ENCODE measurements around the gene TIMP3.
A peak's percentile ranks its signal among the peaks of the same experiment; 100 is the strongest.

Gene TIMP3

DNA sequence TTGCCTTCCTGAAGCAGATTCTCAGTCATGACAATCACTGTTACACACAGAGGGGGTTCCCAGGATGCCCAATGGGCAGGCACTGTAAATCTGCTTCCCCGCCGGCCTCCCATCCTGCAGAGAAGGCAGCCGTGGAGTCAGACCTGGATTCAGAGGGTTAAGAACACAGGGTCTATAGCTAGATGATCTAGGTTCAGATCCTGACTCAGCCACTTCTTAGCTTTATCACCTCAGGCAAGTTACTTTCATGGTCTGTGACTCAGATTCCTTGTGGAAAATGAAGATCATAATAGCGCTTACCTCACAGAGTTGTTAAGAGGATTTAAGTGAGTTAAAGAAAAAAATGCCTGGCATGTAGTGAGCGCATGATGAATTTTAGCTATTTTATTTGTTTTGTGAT, 95.9 kb downstream of the TIMP3 start:
- TF ChIP-seq, protein P1, sequence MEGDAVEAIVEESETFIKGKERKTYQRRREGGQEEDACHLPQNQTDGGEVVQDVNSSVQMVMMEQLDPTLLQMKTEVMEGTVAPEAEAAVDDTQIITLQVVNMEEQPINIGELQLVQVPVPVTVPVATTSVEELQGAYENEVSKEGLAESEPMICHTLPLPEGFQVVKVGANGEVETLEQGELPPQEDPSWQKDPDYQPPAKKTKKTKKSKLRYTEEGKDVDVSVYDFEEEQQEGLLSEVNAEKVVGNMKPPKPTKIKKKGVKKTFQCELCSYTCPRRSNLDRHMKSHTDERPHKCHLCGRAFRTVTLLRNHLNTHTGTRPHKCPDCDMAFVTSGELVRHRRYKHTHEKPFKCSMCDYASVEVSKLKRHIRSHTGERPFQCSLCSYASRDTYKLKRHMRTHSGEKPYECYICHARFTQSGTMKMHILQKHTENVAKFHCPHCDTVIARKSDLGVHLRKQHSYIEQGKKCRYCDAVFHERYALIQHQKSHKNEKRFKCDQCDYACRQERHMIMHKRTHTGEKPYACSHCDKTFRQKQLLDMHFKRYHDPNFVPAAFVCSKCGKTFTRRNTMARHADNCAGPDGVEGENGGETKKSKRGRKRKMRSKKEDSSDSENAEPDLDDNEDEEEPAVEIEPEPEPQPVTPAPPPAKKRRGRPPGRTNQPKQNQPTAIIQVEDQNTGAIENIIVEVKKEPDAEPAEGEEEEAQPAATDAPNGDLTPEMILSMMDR (conservative IDR thresholded peaks at IDR 0.05; ENCODE audit: low read depth, low read length): no peak
- DNase-seq (ENCODE audit: low read depth): peak; percentile 94
- no peak overlapping the region for H3K4me3 ChIP-seq (ENCODE audit: low read length)

DNA sequence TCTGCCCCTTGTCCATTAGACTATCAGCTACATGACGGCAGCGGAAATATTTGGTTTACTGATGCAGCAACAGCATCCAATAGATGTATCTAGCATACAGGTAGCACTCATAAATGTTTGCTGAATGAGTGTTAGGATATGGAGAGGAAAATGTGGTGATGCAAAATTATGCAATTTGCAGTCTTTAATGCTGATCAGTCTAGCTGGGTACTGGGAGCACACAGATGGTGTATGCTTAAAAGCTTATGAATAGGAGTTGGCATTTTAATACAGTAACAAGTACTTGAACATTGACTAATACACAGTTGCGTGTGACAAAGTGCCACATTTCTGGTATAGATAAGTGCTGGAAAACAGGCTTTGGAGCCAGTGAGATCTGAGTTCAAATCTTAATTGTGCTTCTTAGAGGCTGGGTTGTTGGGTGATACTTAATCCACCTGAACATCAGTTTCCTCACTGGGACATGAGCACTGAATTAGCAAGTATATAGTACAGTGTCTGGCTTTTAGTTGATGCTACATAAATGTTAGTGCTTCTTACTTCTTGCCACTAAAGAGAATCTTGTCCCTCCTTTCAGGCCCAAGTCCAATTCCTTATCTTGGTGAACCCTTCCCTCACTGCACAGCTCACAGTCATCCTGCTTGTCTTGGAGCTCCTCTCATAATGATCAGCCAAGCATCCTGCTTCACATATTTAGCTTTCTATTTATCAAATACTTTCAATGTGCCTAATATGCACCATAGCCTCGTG, 99.6 kb downstream of the TIMP3 start:
- DNase-seq (ENCODE audit: low read depth): no peak
- no peak overlapping the region for H3K4me3 ChIP-seq (ENCODE audit: low read length)
- TF ChIP-seq, protein P1 (conservative IDR thresholded peaks at IDR 0.05; ENCODE audit: low read depth, low read length): no peak

DNA sequence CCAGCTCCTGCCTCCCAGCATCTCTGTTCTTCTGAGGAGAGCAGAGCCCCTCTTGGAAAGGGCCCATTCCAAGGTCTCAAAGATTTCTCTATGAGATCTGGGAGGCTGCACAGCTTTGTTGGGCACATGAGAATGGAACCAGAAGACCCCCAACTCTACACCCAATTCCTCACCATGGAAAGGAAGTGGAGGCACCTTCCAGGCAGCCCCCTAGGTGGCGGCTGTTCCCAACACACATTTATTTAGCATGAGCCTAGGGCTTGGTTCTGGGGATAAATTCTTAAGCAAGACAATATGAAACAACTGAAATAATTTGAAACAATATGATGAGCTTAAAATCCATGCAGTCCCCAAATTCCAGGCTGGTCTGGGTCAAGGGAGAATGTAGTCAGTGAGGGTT, 100.4 kb downstream of the TIMP3 start:
- TF ChIP-seq, protein P1 (conservative IDR thresholded peaks at IDR 0.05; ENCODE audit: low read depth, low read length): peak; percentile 28
- no peak for DNase-seq (ENCODE audit: low read depth)
- no peak overlapping the region for H3K4me3 ChIP-seq (ENCODE audit: low read length)

DNA sequence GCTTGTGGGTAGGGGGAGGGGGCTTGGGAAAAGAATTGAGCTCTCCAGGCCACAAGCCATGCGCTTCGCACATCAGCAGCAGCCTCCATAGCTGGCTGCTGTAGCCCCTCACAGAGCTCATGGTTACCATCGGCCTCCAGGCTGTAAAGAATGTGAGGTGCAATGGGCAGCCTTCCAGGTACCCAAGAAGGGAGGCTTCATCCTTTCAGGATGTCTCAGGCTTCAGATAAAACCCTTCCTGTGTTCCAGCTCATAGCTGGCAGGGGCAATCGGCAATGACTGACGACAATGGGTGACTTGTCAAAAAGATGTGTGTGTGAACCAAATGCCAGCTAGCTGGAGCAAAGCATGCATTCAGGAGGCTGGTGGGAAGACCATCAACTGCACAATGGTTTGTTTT, 102.0 kb downstream of the TIMP3 start:
- TF ChIP-seq, protein P1 (conservative IDR thresholded peaks at IDR 0.05; ENCODE audit: low read depth, low read length): no peak
- DNase-seq (ENCODE audit: low read depth): no peak
- H3K4me3 ChIP-seq (ENCODE audit: low read length): no peak overlapping the region

DNA sequence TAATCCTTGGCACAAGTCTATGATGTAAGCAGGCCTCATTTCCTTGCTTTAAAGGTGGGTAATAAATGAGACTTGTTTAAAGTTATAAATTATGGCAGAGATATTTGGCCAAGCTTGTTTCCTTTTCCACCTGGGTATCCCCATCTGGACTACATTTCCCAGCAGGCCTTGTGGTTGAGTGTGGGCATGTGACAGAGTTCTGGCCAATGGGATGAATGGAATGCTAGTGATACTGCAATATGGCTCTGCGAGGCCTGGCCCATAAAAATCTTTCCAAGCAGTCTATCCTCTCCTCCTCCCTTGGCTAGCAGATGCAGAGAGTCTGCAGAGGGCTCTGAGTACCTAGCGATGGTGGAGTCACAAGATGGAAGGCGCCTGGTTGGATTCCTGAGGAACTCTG, 102.5 kb downstream of the TIMP3 start:
- TF ChIP-seq, protein P1 (conservative IDR thresholded peaks at IDR 0.05; ENCODE audit: low read depth, low read length): no peak
- H3K4me3 ChIP-seq (ENCODE audit: low read length): no peak overlapping the region
- no peak for DNase-seq (ENCODE audit: low read depth)

DNA sequence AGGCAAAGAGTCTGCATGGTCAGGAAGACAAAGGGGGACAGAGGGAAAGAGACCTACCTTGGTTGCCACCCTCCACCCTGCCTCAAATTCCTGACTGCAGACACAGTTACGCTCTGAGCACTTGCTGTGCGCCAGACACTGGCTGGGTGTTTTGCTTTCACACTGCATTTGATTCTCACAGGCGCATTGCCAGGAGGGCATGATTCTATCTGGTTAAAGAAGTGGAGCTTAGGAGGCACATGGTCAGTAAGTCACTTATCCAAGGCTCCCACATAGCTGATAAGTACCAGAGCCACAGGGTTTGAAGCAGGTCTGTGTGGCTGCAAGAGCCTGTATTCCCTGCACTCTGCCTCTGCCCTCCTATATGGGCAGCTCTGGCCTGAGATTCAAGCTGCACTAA, 103.9 kb downstream of the TIMP3 start:
- TF ChIP-seq, protein P1 (conservative IDR thresholded peaks at IDR 0.05; ENCODE audit: low read depth, low read length): no peak

More for the DNA sequence above, 103.9 kb downstream of the TIMP3 start:
- peak; percentile 93 for DNase-seq (ENCODE audit: low read depth)
- no peak overlapping the region for H3K4me3 ChIP-seq (ENCODE audit: low read length)
